ENCODE measurements around the gene PRM3.

DNA sequence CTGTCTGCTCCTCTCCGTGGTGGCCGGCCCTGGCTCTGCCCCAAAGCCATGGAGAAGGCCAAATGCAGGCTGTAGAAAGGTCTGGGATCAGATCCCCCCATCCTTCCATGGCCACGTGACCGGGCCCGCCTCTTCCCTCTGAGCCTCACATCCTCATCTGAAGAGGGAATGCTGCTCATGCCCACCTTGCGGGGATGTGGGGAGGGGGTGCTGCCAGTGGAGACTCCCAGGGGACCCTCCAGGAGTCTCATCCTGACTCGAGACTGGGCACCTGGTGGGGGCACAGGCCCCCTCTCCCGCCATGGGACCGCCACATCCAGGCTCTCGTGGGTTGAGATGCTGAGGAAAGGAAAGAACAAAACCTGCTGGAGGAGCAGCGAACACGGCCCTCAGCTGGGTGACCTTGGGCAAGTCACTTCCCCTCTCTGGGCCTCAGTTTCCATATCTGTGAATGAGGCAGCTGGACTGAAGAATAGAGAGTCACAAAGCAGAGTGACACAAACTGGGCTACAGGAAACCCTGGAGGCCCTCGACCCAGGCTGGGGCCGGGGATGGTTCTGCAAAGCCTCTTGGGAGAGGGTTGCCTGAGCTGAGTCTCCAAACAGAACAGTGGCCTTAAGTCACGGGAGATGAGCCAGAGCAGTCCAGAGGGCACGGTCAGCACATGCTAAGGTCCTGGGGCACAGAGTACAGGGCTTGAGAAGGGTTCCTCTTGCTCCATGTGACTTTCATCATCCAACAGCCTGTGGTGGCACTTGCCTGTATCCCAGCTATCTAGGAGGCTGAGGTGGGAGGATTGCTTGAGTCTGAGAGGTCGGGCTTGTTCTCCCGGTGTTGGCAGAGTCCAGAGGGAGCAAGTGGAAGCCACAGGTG lies 47.5 kb downstream of the PRM3 start:
- TF ChIP-seq EP300 (IDR thresholded peaks at IDR 0.05; ENCODE audit: low read depth) (no peak), POLR2AphosphoS5 (IDR thresholded peaks at IDR 0.05) (no peak)
